PC-9 (cell line): ENCODE results near the gene ADTRP. TPM values are rescaled to one million over a fixed set of nuclear protein-coding genes. Genes with fewer than 3 reads are reported as not detected.

ENCODE experiments used
- BruUV-seq: library from RNA; stranded (reverse); fragments of 400-500 nt; replicated peaks from 2 replicates; lab custom pipeline; 2021; lab: Mats Ljungman, UMichigan
- CTCF ChIA-PET: fragments of 300-600 bp; sonication (Branson Sonifier 250); formaldehyde crosslinking; loops from one replicate; lab custom pipeline; 2022; ENCODE audit warnings: antibody characterized with exemption; lab: Charles Lee
- POLR2A ChIA-PET: fragments of 300-600 bp; sonication (Branson Sonifier 250); formaldehyde crosslinking; loops from one replicate; lab custom pipeline; 2022; ENCODE audit warnings: antibody characterized with exemption; ENCODE audit not compliant: unreplicated experiment; lab: Charles Lee
- DNase-seq, 2 experiments: peaks; one replicate each; pipeline versions ENCODE4 v3.0.0 to v3.0.0-alpha.2; 2015 to 2022; ENCODE audit warnings: mixed read lengths in 1 of 2
- H2AFZ ChIP-seq: fragments of 200-600 bp; sonication (generic); 2 replicates; pipeline ENCODE4 v1.8.1; 2017; ENCODE audit warnings: antibody characterized with exemption
- H3F3A ChIP-seq: fragments of 200-600 bp; sonication (generic); 2 replicates; pipeline ENCODE4 v1.8.1; 2017; ENCODE audit warnings: antibody characterized with exemption, mild to moderate bottlenecking, low read depth; ENCODE audit not compliant: insufficient read depth
- H3K27ac ChIP-seq: fragments of 200-600 bp; sonication (generic); 2 replicates; pipeline ENCODE4 v1.6.1; 2016; ENCODE audit warnings: mixed run types
- H3K27me3 ChIP-seq: fragments of 200-600 bp; sonication (generic); 2 replicates; pipeline ENCODE4 v1.6.1; 2016; ENCODE audit warnings: low read depth, mixed run types; ENCODE audit not compliant: insufficient read depth
- H3K36me3 ChIP-seq: fragments of 200-600 bp; sonication (generic); 2 replicates; pipeline ENCODE4 v1.6.1; 2016; ENCODE audit warnings: low read depth, mixed run types
- H3K4me1 ChIP-seq: fragments of 200-600 bp; sonication (generic); replicated peaks from 2 replicates; pipeline ENCODE4 v1.6.1; 2016; ENCODE audit warnings: mixed run types; ENCODE audit not compliant: insufficient read depth
- H3K4me2 ChIP-seq: fragments of 200-600 bp; sonication (generic); 2 replicates; pipeline ENCODE4 v1.6.1; 2017; ENCODE audit warnings: mixed run types
- H3K4me3 ChIP-seq: fragments of 200-600 bp; sonication (generic); 2 replicates; pipeline ENCODE4 v1.6.1; 2016; ENCODE audit warnings: mixed run types
- H3K79me2 ChIP-seq: fragments of 200-600 bp; sonication (generic); 2 replicates; pipeline ENCODE4 v1.6.1; 2017; ENCODE audit warnings: low read depth, mixed run types
- H3K9me2 ChIP-seq: fragments of 200-600 bp; sonication (generic); 2 replicates; pipeline ENCODE4 v1.8.1; 2017; ENCODE audit warnings: mild to moderate bottlenecking; ENCODE audit not compliant: insufficient read depth
- H3K9me3 ChIP-seq: fragments of 200-600 bp; sonication (generic); 2 replicates; pipeline ENCODE4 v1.8.1; 2016; ENCODE audit warnings: low read depth; ENCODE audit not compliant: insufficient read depth
- H4K20me1 ChIP-seq: fragments of 200-600 bp; sonication (generic); 2 replicates; pipeline ENCODE4 v1.8.1; 2017; ENCODE audit not compliant: insufficient read depth
- CTCF ChIP-seq: fragments of 200-600 bp; sonication (generic); conservative IDR thresholded peaks from 2 replicates; pipeline ENCODE4 v1.6.1; 2017; ENCODE audit warnings: mixed run types, antibody characterized with exemption, mild to moderate bottlenecking, moderate library complexity
- EZH2 ChIP-seq: fragments of 200-600 bp; sonication (generic); IDR thresholded peaks from 2 replicates; pipeline ENCODE4 v1.8.0; 2017; ENCODE audit warnings: antibody characterized with exemption, low read depth
- intact Hi-C: fragments of 100-400 bp; cut with micrococcal nuclease; formaldehyde crosslinking; loops from one replicate; pipeline ENCODE4 v1.10.0; 2022; ENCODE audit not compliant: unreplicated experiment
- total RNA-seq: library from RNA; stranded (reverse); gene quantifications from 2 replicates; pipeline ENCODE4 v1.2.3, GENCODE V29; 2021

Gene ADTRP
- total RNA-seq, 1 experiment from 2014 or later = 4.1 TPM

GRCh38 chr6:11701573-11701972, 77.0 kb downstream of the ADTRP start:
- no peak for DNase-seq

DNA sequence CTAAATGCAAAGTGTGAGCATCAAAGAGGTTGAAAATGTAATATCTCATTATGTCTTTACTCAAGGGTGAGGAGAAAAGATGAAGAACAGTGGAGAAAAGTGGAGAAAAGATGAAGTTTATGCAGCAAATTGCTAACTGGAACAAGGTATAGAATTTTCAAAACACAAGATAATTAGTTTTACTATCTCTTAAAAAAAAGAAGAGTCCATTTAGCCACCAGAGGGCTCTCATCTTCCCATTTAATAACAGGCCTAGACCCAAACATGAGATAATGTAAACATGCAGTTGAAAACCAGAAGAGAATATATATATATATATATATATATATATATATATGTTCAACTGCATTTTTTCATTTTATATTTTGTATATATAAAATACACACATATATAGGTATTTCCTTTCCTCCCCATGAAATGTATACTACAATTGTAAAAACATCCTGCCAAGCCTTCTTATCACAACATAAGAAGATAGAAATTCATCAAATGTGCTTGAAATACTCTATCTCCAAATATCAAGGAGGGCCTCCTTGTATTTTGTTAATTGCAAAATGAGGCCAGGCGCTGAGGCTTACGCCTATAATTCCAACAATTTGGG, 78.4 kb downstream of the ADTRP start:
- H2AFZ ChIP-seq = no peak overlapping the region
- CTCF ChIA-PET = no interaction called here
- intact Hi-C loops = loop anchor here (1.0 to 5.0 kb wide), 6 partner anchors 45 to 902 kb away; no protein-coding TSS in a partner anchor

More at GRCh38 chr6:11701573-11701972, 77.0 kb downstream of the ADTRP start:
- Histone ChIP-seq H3K36me3 (no peaks in the 10 kb centered on the region), H3K79me2 (no peaks in the 10 kb centered on the region), H2AFZ (no peak overlapping the region), H3F3A (no peaks in the 10 kb centered on the region), H3K27ac (no peak overlapping the region), H3K4me3 (no peak overlapping the region), H3K9me3 (peaks cover 2% of the 10 kb centered on the region; the same call in 1 of the 2 replicates), H3K9me2 (no peaks in the 10 kb centered on the region), H3K4me2 (no peak overlapping the region), H3K4me1 (no peaks in the 10 kb centered on the region), H4K20me1 (no peaks in the 10 kb centered on the region), H3K27me3 (no peaks in the 10 kb centered on the region)
- CTCF ChIA-PET = no interaction called here
- POLR2A ChIA-PET = interaction anchor here (0.6 kb wide), 1 partner anchor 311 kb away, joined by 4 read pairs; the partner anchor contains the start of gene HIVEP1
- intact Hi-C loops = loop anchor here (2.0 to 5.0 kb wide), 4 partner anchors 71 to 901 kb away; no protein-coding TSS in a partner anchor
- BruUV-seq = no TSS peak
- TF ChIP-seq CTCF (no peak), EZH2 (no peak)

DNA sequence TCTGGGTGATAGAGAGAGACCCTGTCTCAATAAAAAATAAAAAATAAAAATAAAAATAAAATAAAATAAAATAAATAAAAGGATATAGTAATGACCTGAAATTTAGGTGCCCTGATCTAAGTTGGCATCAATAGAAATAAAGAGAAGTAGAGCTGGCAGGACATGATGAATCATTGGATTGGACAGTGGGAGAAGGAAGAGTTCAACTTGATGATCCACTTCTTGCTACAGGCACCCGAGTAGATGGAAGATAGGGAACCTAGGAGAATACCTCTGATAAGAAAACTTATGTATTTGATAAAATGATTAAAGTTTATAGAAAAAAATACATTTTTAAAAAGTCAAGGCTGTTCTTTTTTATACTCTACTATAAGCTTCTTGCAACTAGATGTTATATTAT, 79.0 kb downstream of the ADTRP start:
- Histone ChIP-seq H3K9me3 (peaks cover 7% of the 10 kb centered on the region), H3K27ac (no peak overlapping the region), H3K4me2 (no peak overlapping the region), H3K27me3 (no peaks in the 10 kb centered on the region), H3K4me3 (no peak overlapping the region), H3K9me2 (no peaks in the 10 kb centered on the region), H3F3A (no peaks in the 10 kb centered on the region), H4K20me1 (no peaks in the 10 kb centered on the region), H3K79me2 (no peaks in the 10 kb centered on the region), H2AFZ (no peak overlapping the region), H3K36me3 (no peaks in the 10 kb centered on the region), H3K4me1 (no peaks in the 10 kb centered on the region)
- ChIA-PET POLR2A (interaction anchor here (0.6 to 0.7 kb wide), 2 partner anchors 31 to 148 kb away, joined by 3 to 5 read pairs; no protein-coding TSS in a partner anchor), CTCF (no interaction called here)
- DNase-seq = no peak
- BruUV-seq = no TSS peak
- TF ChIP-seq CTCF (no peak), EZH2 (no peak)
- intact Hi-C loops = no loop called here

More for the DNA sequence above, 78.4 kb downstream of the ADTRP start:
- Histone ChIP-seq H3K4me3 (no peak overlapping the region), H4K20me1 (no peaks in the 10 kb centered on the region), H3F3A (no peaks in the 10 kb centered on the region), H3K4me1 (no peaks in the 10 kb centered on the region), H3K9me2 (no peaks in the 10 kb centered on the region), H3K4me2 (no peak overlapping the region), H3K9me3 (peaks cover 7% of the 10 kb centered on the region), H3K36me3 (no peaks in the 10 kb centered on the region), H3K79me2 (no peaks in the 10 kb centered on the region), H3K27ac (no peak overlapping the region), H3K27me3 (no peaks in the 10 kb centered on the region)
- TF ChIP-seq CTCF = peak; percentile 73
- no peak for TF ChIP-seq EZH2
- DNase-seq = peak in 1 of 2 experiments; percentile 59
- no TSS peak for BruUV-seq
- POLR2A ChIA-PET = interaction anchor here (0.6 kb wide), 1 partner anchor 32 kb away, joined by 3 read pairs; no protein-coding TSS in a partner anchor
